Osteocyte (in vitro differentiated cells): ENCODE data around the gene MYH10. TPM values are rescaled to one million over a fixed set of nuclear protein-coding genes. Genes with fewer than 3 reads are reported as not detected.

ENCODE experiments used
- DNase-seq: peaks from one replicate; pipeline ENCODE4 v3.0.0; 2021; ENCODE audit warnings: mixed read lengths; ENCODE audit not compliant: unreplicated experiment; ENCODE audit errors: extremely low spot score
- H3K27ac Mint-ChIP-seq: one replicate; pipeline ENCODE4 v1.8.0; 2021; ENCODE audit warnings: mild to moderate bottlenecking, mixed read lengths; ENCODE audit not compliant: unreplicated experiment
- H3K27me3 Mint-ChIP-seq: one replicate; pipeline ENCODE4 v1.8.0; 2021; ENCODE audit warnings: mixed read lengths; ENCODE audit not compliant: unreplicated experiment
- H3K36me3 Mint-ChIP-seq: one replicate; pipeline ENCODE4 v1.8.0; 2021; ENCODE audit warnings: mixed read lengths; ENCODE audit not compliant: unreplicated experiment
- H3K4me1 Mint-ChIP-seq: one replicate; pipeline ENCODE4 v1.8.0; 2021; ENCODE audit warnings: mixed read lengths; ENCODE audit not compliant: unreplicated experiment
- H3K4me3 Mint-ChIP-seq: one replicate; pipeline ENCODE4 v1.8.0; 2021; ENCODE audit warnings: mild to moderate bottlenecking, moderate library complexity, mixed read lengths; ENCODE audit not compliant: unreplicated experiment
- H3K9me3 Mint-ChIP-seq: one replicate; pipeline ENCODE4 v1.8.0; 2021; ENCODE audit warnings: mixed read lengths; ENCODE audit not compliant: unreplicated experiment
- CTCF ChIP-seq: fragments of 200-600 bp; sonication (generic); IDR thresholded peaks from 2 replicates; pipeline ENCODE4 v1.5.0; 2021; ENCODE audit warnings: antibody characterized with exemption, mild to moderate bottlenecking, moderate library complexity
- total RNA-seq: library from RNA; stranded (reverse); gene quantifications from 2 replicates; pipeline ENCODE4 v1.2.1, GENCODE V29; 2021

MYH10 gene
- total RNA-seq, 1 donor from 2014 or later = 110 TPM

- no peak overlapping the region for H3K27ac Mint-ChIP-seq
- H3K27me3 Mint-ChIP-seq = no peaks in the 10 kb centered on the region
- no peaks in the 10 kb centered on the region for H3K4me1 Mint-ChIP-seq
- H3K36me3 Mint-ChIP-seq = peaks cover 65% of the 10 kb centered on the region
- no peak overlapping the region for H3K4me3 Mint-ChIP-seq
- no peak for DNase-seq
- TF ChIP-seq CTCF = no peak
- H3K9me3 Mint-ChIP-seq = no peaks in the 10 kb centered on the region
Measured at GRCh38 chr17:8514801-8515200, 115.7 kb downstream of the MYH10 start.

- Mint-ChIP-seq H3K4me3 (no peak overlapping the region), H3K27ac (no peak overlapping the region), H3K4me1 (no peaks in the 10 kb centered on the region), H3K36me3 (peaks cover 47% of the 10 kb centered on the region), H3K27me3 (no peaks in the 10 kb centered on the region), H3K9me3 (no peaks in the 10 kb centered on the region)
- TF ChIP-seq CTCF = no peak
- no peak for DNase-seq
Measured at GRCh38 chr17:8506145-8506544, 124.4 kb downstream of the MYH10 start.

- H3K27ac Mint-ChIP-seq = no peak overlapping the region
- H3K4me1 Mint-ChIP-seq = no peaks in the 10 kb centered on the region
- DNase-seq = no peak
- peaks cover 50% of the 10 kb centered on the region for H3K36me3 Mint-ChIP-seq
- H3K4me3 Mint-ChIP-seq = no peak overlapping the region
- H3K9me3 Mint-ChIP-seq = no peaks in the 10 kb centered on the region
- H3K27me3 Mint-ChIP-seq = no peaks in the 10 kb centered on the region
- TF ChIP-seq CTCF = no peak
Measured at GRCh38 chr17:8504460-8505207, 125.9 kb downstream of the MYH10 start.

GRCh38 chr17:8503807-8504206 lies 126.7 kb downstream of the MYH10 start:
- no peak overlapping the region for H3K27ac Mint-ChIP-seq
- H3K9me3 Mint-ChIP-seq = no peaks in the 10 kb centered on the region
- no peak for TF ChIP-seq CTCF
- H3K27me3 Mint-ChIP-seq = no peaks in the 10 kb centered on the region
- no peak for DNase-seq
- H3K4me3 Mint-ChIP-seq = no peak overlapping the region
- H3K4me1 Mint-ChIP-seq = no peaks in the 10 kb centered on the region
- peaks cover 52% of the 10 kb centered on the region for H3K36me3 Mint-ChIP-seq

GRCh38 chr17:8503368-8503767 lies 127.2 kb downstream of the MYH10 start:
- no peaks in the 10 kb centered on the region for H3K4me1 Mint-ChIP-seq
- DNase-seq = no peak
- H3K27ac Mint-ChIP-seq = no peak overlapping the region
- H3K9me3 Mint-ChIP-seq = no peaks in the 10 kb centered on the region
- H3K27me3 Mint-ChIP-seq = no peaks in the 10 kb centered on the region
- no peak for TF ChIP-seq CTCF
- peaks cover 49% of the 10 kb centered on the region for H3K36me3 Mint-ChIP-seq
- no peak overlapping the region for H3K4me3 Mint-ChIP-seq
